Measurements from ENCODE around the gene CYP1A1. TPM values are rescaled to one million over a fixed set of nuclear protein-coding genes. Genes with fewer than 3 reads are reported as not detected.
A peak's percentile ranks its signal among the peaks of the same experiment; 100 is the strongest.

The CYP1A1 gene
- total and polyA plus RNA-seq, 2 of the 4 experiments (the other 2 are of a cell fraction), result under 0.01 to 0.03 TPM

GRCh38 chr15:74725845-74726773, 781 bp upstream of the CYP1A1 start:
- H3K14ac ChIP-seq (replicated peaks; ENCODE audit: low read depth, low read length), result no peak overlapping the region
- H3K4me3 ChIP-seq (ENCODE audit: insufficient read depth, low read depth, low read length), result peak overlapping the region; percentile 45
- no peak overlapping the region for H3K9ac ChIP-seq (ENCODE audit: low read depth, low read length)
- peak overlapping the region in 1 of 2 experiments; percentile 58; a peak in 1 of 4 replicates for H4K8ac ChIP-seq (ENCODE audit: low read depth in 2 of 2, low read length in 2 of 2)
- in situ Hi-C loops (cut with MboI; ENCODE audit: low sequenced_read_pairs) (no loop called here), dilution Hi-C loops (cut with HindIII; ENCODE audit: low sequenced_read_pairs, unreplicated experiment) (no loop called here), intact Hi-C loops (cut with micrococcal nuclease) (no loop called here)
- no peak overlapping the region for H2BK20ac ChIP-seq (ENCODE audit: low read depth, low read length)
- H3K23ac ChIP-seq (ENCODE audit: low read depth, low read length), result peak overlapping the region; percentile 59; the same call in 1 of the 2 replicates
- peaks cover 5% of the 10 kb centered on the region for H3K9me1 ChIP-seq (ENCODE audit: insufficient read depth, low read length)
- H2AK5ac ChIP-seq (ENCODE audit: low read depth, low read length), result no peak overlapping the region
- no peak overlapping the region; the same call in 1 of the 2 replicates for H4K91ac ChIP-seq (ENCODE audit: insufficient read depth, low read depth, low read length)
- no peak overlapping the region for H2BK15ac ChIP-seq (ENCODE audit: low read depth, low read length)
- CTCF ChIA-PET, result no interaction called here
- 3% methylated on average over 41 of the region's 86 CpGs; no CpG with 5 or more reads in 1 of the 2 experiments for WGBS, 2 experiments (ENCODE audit: extremely low coverage in 2 of 2, insufficient read length in 1 of 2)
- peak overlapping the region; percentile 76 for H2AK9ac ChIP-seq (replicated peaks; ENCODE audit: low read depth, low read length, poor library complexity)
- H2AFZ ChIP-seq (replicated peaks; ENCODE audit: low read length, poor library complexity), result peak overlapping the region; percentile 87
- TF ChIP-seq MXI1 (IDR thresholded peaks at IDR 0.05; ENCODE audit: borderline replicate concordance, low read depth, low read length) (no peak), MAFK (IDR thresholded peaks at IDR 0.05; ENCODE audit: low read depth, low read length) (no peak)
- H2BK5ac ChIP-seq (ENCODE audit: low read depth, low read length, poor library complexity, severe bottlenecking), result no peak overlapping the region
- 0 out of 2 replicates have a peak overlapping the region, but pooled peaks have one; percentile 2 for H2BK120ac ChIP-seq (ENCODE audit: low read depth, low read length)
- H3K79me1 ChIP-seq (ENCODE audit: low read depth in 1 of 2, low read length in 2 of 2), result no peaks in the 10 kb centered on the region
- H3K4ac ChIP-seq (ENCODE audit: low read depth, low read length), result peak overlapping the region; percentile 56
- BruUV-seq (replicated peaks), result no TSS peak
- no peak overlapping the region for H4K5ac ChIP-seq (ENCODE audit: low read depth, low read length)
- H3K4me2 ChIP-seq (ENCODE audit: low read depth, low read length), result peak overlapping the region; percentile 87
- H3K18ac ChIP-seq (ENCODE audit: low read depth, low read length), result no peak overlapping the region
- POLR2A ChIA-PET (ENCODE audit: unreplicated experiment), result no interaction called here
- H3K9me3 ChIP-seq (ENCODE audit: control insufficient read depth, insufficient read depth, low read length), result no peaks in the 10 kb centered on the region
- no peaks in the 10 kb centered on the region for H3K4me1 ChIP-seq (ENCODE audit: control insufficient read depth, insufficient read depth, low read length)
- no peaks in the 10 kb centered on the region; the same call in 1 of the 2 replicates for H4K20me1 ChIP-seq (ENCODE audit: insufficient read depth, low read length)
- H3K27ac ChIP-seq (ENCODE audit: insufficient read depth, low read length), result no peak overlapping the region
- DNase-seq (no peak), ATAC-seq (ENCODE audit: low read depth) (peak; percentile 81)
- no peaks in the 10 kb centered on the region for H3K36me3 ChIP-seq (ENCODE audit: control insufficient read depth, insufficient read depth, low read length)
- H3K56ac ChIP-seq (ENCODE audit: extremely low read depth, insufficient read depth, low read length), result no peak overlapping the region
- peaks cover 71% of the 10 kb centered on the region for H3K27me3 ChIP-seq (ENCODE audit: control insufficient read depth, insufficient read depth, low read length)

All from IMR-90 (cell line).